SH-SY5Y (cell line): ENCODE results near the gene SPX.

Experiments
- GATA2 ChIP-seq: IDR thresholded peaks from 2 replicates; pipeline ENCODE4 v1.6.1; 2011; ENCODE audit warnings: mild to moderate bottlenecking, low read depth, low read length
- GATA3 ChIP-seq: IDR thresholded peaks from 2 replicates; pipeline ENCODE4 v1.6.1; 2011; ENCODE audit warnings: low read depth, mild to moderate bottlenecking, low read length, moderate library complexity

DNA sequence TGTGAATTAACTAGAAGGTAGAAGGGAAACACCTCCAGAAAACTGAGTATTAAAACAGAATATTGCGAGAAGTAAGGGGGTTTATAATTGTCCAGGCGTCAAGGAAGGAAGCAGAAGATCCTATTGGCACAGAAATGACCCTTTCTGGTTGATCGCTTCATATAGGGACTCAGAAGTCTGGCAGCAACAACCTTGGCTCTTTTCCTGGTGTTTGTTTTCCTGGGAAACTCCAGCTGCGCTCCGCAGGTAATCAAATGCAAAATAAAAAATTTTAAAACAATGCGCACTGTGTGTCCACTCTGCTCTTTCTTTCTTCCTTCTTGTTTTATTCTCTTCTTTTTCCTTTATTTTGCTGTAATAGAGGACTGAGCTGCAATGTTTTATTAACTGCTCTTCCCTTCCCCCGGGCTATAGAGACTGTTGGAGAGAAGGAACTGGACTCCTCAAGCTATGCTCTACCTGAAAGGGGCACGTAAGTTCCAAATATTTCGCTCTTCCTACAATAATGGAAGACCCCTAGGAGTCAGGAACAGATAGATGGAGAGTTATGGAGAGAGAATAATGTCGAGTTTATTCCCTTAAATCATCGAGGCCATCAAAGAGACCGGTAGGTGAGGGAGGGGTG, 737 bp downstream of the SPX start:
- TF ChIP-seq GATA2: no peak
- no peak for TF ChIP-seq GATA3
